Right lobe of liver (tissue), 6 donors: ENCODE results near the gene ALK. TPM values are rescaled to one million over a fixed set of nuclear protein-coding genes. Genes with fewer than 3 reads are reported as not detected.

Experiments
- ATAC-seq, 4 donors: fragments of 200-7000 bp; cut with Tn5 transposase; one replicate each; pipeline ENCODE4 v1.9.1; 2020; ENCODE audit warnings: mild to moderate bottlenecking in 4 of 4, moderate library complexity in 4 of 4
- DNase-seq, 3 donors: peaks; one replicate each; pipeline ENCODE4 v3.0.0-alpha.2; 2020
- H3K27ac ChIP-seq, 3 donors: fragments of 200-600 bp; one replicate each; pipeline ENCODE4 v1.8.0; 2022
- H3K27me3 ChIP-seq, 2 donors: fragments of 200-600 bp; one replicate each; pipeline ENCODE4 v1.8.0; 2022
- H3K36me3 ChIP-seq, 4 donors: fragments of 200-600 bp; sonication (generic) in 1 of 4; one replicate each; pipeline versions ENCODE4 v1.5.1 to v1.8.0; 2017 to 2022; ENCODE audit warnings: control low read depth in 1 of 4
- H3K4me1 ChIP-seq, 4 donors: fragments of 200-600 bp; sonication (generic) in 1 of 4; one replicate each; pipeline versions ENCODE4 v1.5.1 to v1.8.0; 2017 to 2022; ENCODE audit warnings: control low read depth in 1 of 4
- H3K4me3 ChIP-seq, 3 donors: fragments of 200-600 bp; one replicate each; pipeline ENCODE4 v1.8.0; 2022
- H3K9me3 ChIP-seq, 4 donors: fragments of 200-600 bp; sonication (generic) in 1 of 4; one replicate each; pipeline versions ENCODE4 v1.5.1 to v1.8.0; 2017 to 2022; ENCODE audit warnings: control low read depth in 1 of 4
- CTCF ChIP-seq, 4 donors: fragments of 200-600 bp in 3 of 4; fragments of 450-650 bp in 1 of 4; IDR thresholded peaks; one replicate each; pipeline versions ENCODE4 v1.5.1 to v1.8.0; 2016 to 2022; ENCODE audit warnings: antibody characterized with exemption in 4 of 4, mild to moderate bottlenecking in 2 of 4
- POLR2A ChIP-seq: fragments of 450-650 bp; IDR thresholded peaks from one replicate; pipeline ENCODE4 v1.6.1; 2017; ENCODE audit warnings: antibody characterized with exemption, mild to moderate bottlenecking
- WGBS: methylation state at CpG from one replicate; pipeline ENCODE4 v1.1.6; 2018; ENCODE audit warnings: low coverage, low lambda C conversion rate; ENCODE audit not compliant: insufficient coverage; ENCODE audit errors: missing lambda C conversion rate; 5-methylcytosine and 5-hydroxymethylcytosine counted together
- intact Hi-C, 2 donors: fragments of 100-400 bp; cut with DNase I; formaldehyde crosslinking; loops; one replicate each; pipeline versions ENCODE4 v1.11.2 to v1.14.1; 2022
- total RNA-seq, 6 experiments: library from RNA; depleted of rRNA in 2 of 6; stranded (reverse); fragments of >200 nt in 2 of 6; fragmentation: NEBNext Ultra II Directional in 3 of 6; extraction: Animal tissue kit (Norgen Biotek cat#: 25700) in 3 of 6; gene quantifications; one replicate each; pipeline versions ENCODE4 v1.1.0 to v1.2.4, GENCODE V29; 2016 to 2023
- donor health status: DM: no; HTN: yes; CAD: no.
- donor health status: DM: no; HTN: no; CAD: no.
- donor health status: DM: no; HTN: no; CAD: no.
- donor health status: DM: no; HTN: yes; CAD: no.
- donor health status: DM: no; HTN: yes; CAD: no.

The ALK gene
- total RNA-seq, 6 experiments from 2014 or later: 0.04 to 0.06 TPM; not detected in 4

- no peak for ATAC-seq
- H3K4me3 ChIP-seq: no peak overlapping the region
- 61% methylated on average over 2 of the region's 2 CpGs for WGBS
- H3K27me3 ChIP-seq: no peaks in the 10 kb centered on the region
- no peaks in the 10 kb centered on the region for H3K9me3 ChIP-seq
- TF ChIP-seq POLR2A: no peak
- no peak for TF ChIP-seq CTCF (IDR thresholded peaks at IDR 0.05)
- no peaks in the 10 kb centered on the region for H3K4me1 ChIP-seq
- H3K36me3 ChIP-seq: no peaks in the 10 kb centered on the region
- intact Hi-C loops: no loop called here
- DNase-seq: no peak
- H3K27ac ChIP-seq: no peak overlapping the region
Measured at GRCh38 chr2:29392774-29393173, 528.6 kb downstream of the ALK start.

GRCh38 chr2:29390136-29390535 lies 531.2 kb downstream of the ALK start:
- intact Hi-C loops: no loop called here
- no peak for DNase-seq
- Histone ChIP-seq H3K27me3 (no peaks in the 10 kb centered on the region), H3K36me3 (no peaks in the 10 kb centered on the region), H3K4me1 (no peaks in the 10 kb centered on the region), H3K4me3 (no peak overlapping the region), H3K9me3 (no peaks in the 10 kb centered on the region), H3K27ac (no peak overlapping the region)
- no peak for ATAC-seq
- TF ChIP-seq CTCF (IDR thresholded peaks at IDR 0.05) (no peak), POLR2A (no peak)
- 70% methylated on average over 7 of the region's 7 CpGs for WGBS

GRCh38 chr2:29389686-29390085 lies 531.7 kb downstream of the ALK start:
- no peaks in the 10 kb centered on the region for H3K4me1 ChIP-seq
- intact Hi-C loops: no loop called here
- 87% methylated on average over 7 of the region's 7 CpGs for WGBS

GRCh38 chr2:29388071-29388470 lies 533.3 kb downstream of the ALK start:
- no peak for ATAC-seq
- no peak overlapping the region for H3K4me3 ChIP-seq
- H3K27me3 ChIP-seq: no peaks in the 10 kb centered on the region
- intact Hi-C loops: no loop called here
- WGBS: 67% methylated on average over 1 of the region's 2 CpGs
- DNase-seq: no peak
- H3K27ac ChIP-seq: no peak overlapping the region
- no peaks in the 10 kb centered on the region for H3K36me3 ChIP-seq
- TF ChIP-seq POLR2A (no peak), CTCF (IDR thresholded peaks at IDR 0.05) (no peak)
- H3K4me1 ChIP-seq: no peaks in the 10 kb centered on the region
- no peaks in the 10 kb centered on the region for H3K9me3 ChIP-seq

More at GRCh38 chr2:29389686-29390085, 531.7 kb downstream of the ALK start:
- ATAC-seq (no peak), DNase-seq (no peak)
- Histone ChIP-seq H3K36me3 (no peaks in the 10 kb centered on the region), H3K27ac (no peak overlapping the region), H3K9me3 (no peaks in the 10 kb centered on the region), H3K4me3 (no peak overlapping the region), H3K27me3 (no peaks in the 10 kb centered on the region)
- no peak for TF ChIP-seq CTCF (IDR thresholded peaks at IDR 0.05)
- no peak for TF ChIP-seq POLR2A

GRCh38 chr2:29382486-29382885 lies 538.9 kb downstream of the ALK start:
- Histone ChIP-seq H3K27ac (no peak overlapping the region), H3K4me1 (no peaks in the 10 kb centered on the region), H3K27me3 (no peaks in the 10 kb centered on the region), H3K4me3 (no peak overlapping the region), H3K9me3 (no peaks in the 10 kb centered on the region), H3K36me3 (no peaks in the 10 kb centered on the region)
- ATAC-seq (no peak), DNase-seq (no peak)
- TF ChIP-seq POLR2A: no peak
- no peak for TF ChIP-seq CTCF (IDR thresholded peaks at IDR 0.05)
- 63% methylated on average over 2 of the region's 2 CpGs for WGBS
- intact Hi-C loops: no loop called here
